Effector memory CD4-positive, alpha-beta T cell (primary cell): ENCODE measurements around the gene DACT3.

Experiments
- DNase-seq, 3 donors: peaks; one replicate each; pipeline ENCODE4 v3.0.0-alpha.2; 2020
- H3K27ac ChIP-seq: 2 replicates; pipeline ENCODE4 v1.7.0; 2013; ENCODE audit warnings: mild to moderate bottlenecking, low read length, moderate library complexity; ENCODE audit not compliant: insufficient read depth, poor library complexity, severe bottlenecking
- H3K27me3 ChIP-seq: replicated peaks from 2 replicates; pipeline ENCODE4 v1.7.0; 2013; ENCODE audit warnings: mild to moderate bottlenecking, low read length; ENCODE audit not compliant: insufficient read depth, control insufficient read depth, poor library complexity, severe bottlenecking
- H3K36me3 ChIP-seq: 2 replicates; pipeline ENCODE4 v1.7.0; 2013; ENCODE audit warnings: mild to moderate bottlenecking, low read length, moderate library complexity; ENCODE audit not compliant: control insufficient read depth, insufficient read depth
- H3K4me1 ChIP-seq: 2 replicates; pipeline ENCODE4 v1.7.0; 2013; ENCODE audit warnings: low read length, mild to moderate bottlenecking; ENCODE audit not compliant: control insufficient read depth, insufficient read depth, poor library complexity, severe bottlenecking
- H3K4me3 ChIP-seq: 2 replicates; pipeline ENCODE4 v1.7.0; 2013; ENCODE audit warnings: low read length, low read depth, mild to moderate bottlenecking; ENCODE audit not compliant: insufficient read depth, poor library complexity, severe bottlenecking
- H3K9me3 ChIP-seq: 2 replicates; pipeline ENCODE4 v1.7.0; 2013; ENCODE audit warnings: mild to moderate bottlenecking, low read length, moderate library complexity; ENCODE audit not compliant: control insufficient read depth

The DACT3 gene

GRCh38 chr19:46600384-46601317 lies 60.3 kb downstream of the DACT3 start:
- no peaks in the 10 kb centered on the region for H3K27me3 ChIP-seq
- no peaks in the 10 kb centered on the region for H3K9me3 ChIP-seq
- peaks cover 23% of the 10 kb centered on the region for H3K4me1 ChIP-seq
- H3K27ac ChIP-seq, result peak overlapping the region; percentile 100
- DNase-seq, result peak; percentile 94 to 95 (median 94)
- H3K4me3 ChIP-seq, result peak overlapping the region; percentile 96
- peaks cover 7% of the 10 kb centered on the region for H3K36me3 ChIP-seq

- no peaks in the 10 kb centered on the region for H3K36me3 ChIP-seq
- no peaks in the 10 kb centered on the region for H3K27me3 ChIP-seq
- H3K4me3 ChIP-seq, result peak overlapping the region; percentile 80
- no peak for DNase-seq
- H3K4me1 ChIP-seq, result peaks cover 23% of the 10 kb centered on the region
- peak overlapping the region; percentile 100 for H3K27ac ChIP-seq
- H3K9me3 ChIP-seq, result no peaks in the 10 kb centered on the region
Observed at GRCh38 chr19:46599716-46600373, 61.1 kb downstream of the DACT3 start.

DNA sequence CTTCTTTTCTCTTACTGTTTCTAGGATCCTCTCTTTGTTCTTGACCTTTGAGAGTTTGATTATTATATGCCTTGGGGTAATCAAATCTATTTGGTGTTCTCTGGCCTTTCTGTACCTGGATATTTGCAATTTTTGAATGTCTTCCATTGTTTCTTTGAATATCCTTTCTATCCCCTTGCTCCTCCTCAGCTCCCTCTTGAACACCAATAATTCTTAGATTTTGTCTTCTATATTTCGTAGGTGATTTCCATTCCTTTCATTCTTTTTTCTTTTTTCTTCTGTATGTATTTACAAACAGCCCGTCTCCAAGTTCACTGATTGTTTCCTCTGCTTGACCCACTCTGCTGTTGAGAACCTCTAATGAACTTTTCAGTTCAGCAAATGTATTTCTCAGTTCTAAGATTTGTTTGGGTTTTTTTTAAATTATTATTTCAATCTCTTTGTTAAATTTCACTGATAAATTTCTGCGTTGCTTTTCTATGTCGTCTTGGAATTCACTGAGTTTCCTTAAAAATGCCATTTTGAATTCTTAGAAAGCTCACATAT lies 62.5 kb downstream of the DACT3 start:
- Histone ChIP-seq H3K27me3 (no peaks in the 10 kb centered on the region), H3K27ac (no peak overlapping the region), H3K4me3 (no peak overlapping the region), H3K4me1 (peaks cover 16% of the 10 kb centered on the region), H3K36me3 (no peaks in the 10 kb centered on the region), H3K9me3 (no peaks in the 10 kb centered on the region)
- no peak for DNase-seq
